ENCODE measurements around the gene CGNL1. TPM values are rescaled to one million over a fixed set of nuclear protein-coding genes. Genes with fewer than 3 reads are reported as not detected.

CGNL1 gene
- total RNA-seq, 1 donor from 2014 or later, result 3.0 TPM

- Histone ChIP-seq H3K9me3 (ENCODE audit: low read depth) (no peaks in the 10 kb centered on the region), H3K4me3 (no peak overlapping the region), H3K4me2 (no peak overlapping the region), H3K27me3 (no peaks in the 10 kb centered on the region), H3K27ac (no peak overlapping the region), H4K20me1 (ENCODE audit: low read depth) (no peaks in the 10 kb centered on the region), H3K36me3 (no peaks in the 10 kb centered on the region), H3F3A (ENCODE audit: low read depth) (peaks cover 33% of the 10 kb centered on the region), H2AFZ (replicated peaks) (no peak overlapping the region), H3K4me1 (peaks cover 45% of the 10 kb centered on the region), H3K79me2 (ENCODE audit: low read depth) (peaks cover 5% of the 10 kb centered on the region), H3K9ac (no peak overlapping the region)
- TF ChIP-seq EZH2phosphoT487 (IDR thresholded peaks at IDR 0.05) (no peak), CTCF (IDR thresholded peaks at IDR 0.05) (no peak), EZH2 (IDR thresholded peaks at IDR 0.05) (no peak)
- Mint-ChIP-seq H3K4me3 (no peak overlapping the region), H3K9me3 (no peaks in the 10 kb centered on the region), H3K27ac (no peak overlapping the region), H3K27me3 (ENCODE audit: insufficient read depth, low read depth) (peaks cover 7% of the 10 kb centered on the region), H3K36me3 (no peaks in the 10 kb centered on the region), H3K4me1 (peaks cover 32% of the 10 kb centered on the region)
- DNase-seq (ENCODE audit: low spot score), result no peak
Measured at GRCh38 chr15:57384024-57384423, 7.7 kb downstream of the CGNL1 start.

DNA sequence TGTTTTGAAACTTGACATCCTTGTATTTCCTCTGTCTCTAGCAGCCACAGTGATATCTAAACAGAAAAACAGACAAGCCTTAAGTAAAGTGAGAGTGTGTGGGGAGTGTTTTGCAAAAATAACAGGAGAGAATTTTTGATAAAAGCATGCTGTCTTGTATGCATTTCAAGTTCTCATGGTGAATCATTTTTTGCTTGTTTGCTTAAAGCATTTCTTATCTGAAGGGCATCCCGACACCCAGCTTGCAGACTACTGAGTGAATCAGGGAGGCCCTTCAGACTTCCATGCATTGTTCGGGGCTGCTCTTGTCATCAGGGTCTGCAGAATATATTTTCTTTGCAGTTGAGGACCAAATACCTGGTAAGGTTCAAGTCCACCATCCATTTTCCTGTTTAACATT lies 8.5 kb downstream of the CGNL1 start:
- peaks cover 10% of the 10 kb centered on the region for H3K27me3 Mint-ChIP-seq (ENCODE audit: insufficient read depth, low read depth)
- H3K4me2 ChIP-seq, result no peak overlapping the region
- peaks cover 45% of the 10 kb centered on the region for H3K4me1 ChIP-seq
- H3K9ac ChIP-seq, result no peak overlapping the region
- H3K27ac ChIP-seq, result no peak overlapping the region
- H3K4me1 Mint-ChIP-seq, result peaks cover 32% of the 10 kb centered on the region
- DNase-seq (ENCODE audit: low spot score), result no peak
- H2AFZ ChIP-seq (replicated peaks), result no peak overlapping the region
- TF ChIP-seq EZH2 (IDR thresholded peaks at IDR 0.05) (no peak), CTCF (IDR thresholded peaks at IDR 0.05) (no peak), EZH2phosphoT487 (IDR thresholded peaks at IDR 0.05) (no peak)
- H3K36me3 Mint-ChIP-seq, result no peaks in the 10 kb centered on the region
- no peaks in the 10 kb centered on the region for H3K27me3 ChIP-seq
- H3K4me3 ChIP-seq, result no peak overlapping the region
- no peaks in the 10 kb centered on the region for H3K9me3 Mint-ChIP-seq
- H3K79me2 ChIP-seq (ENCODE audit: low read depth), result peaks cover 5% of the 10 kb centered on the region
- H3K27ac Mint-ChIP-seq, result no peak overlapping the region
- no peaks in the 10 kb centered on the region for H3K9me3 ChIP-seq (ENCODE audit: low read depth)
- H3F3A ChIP-seq (ENCODE audit: low read depth), result peaks cover 33% of the 10 kb centered on the region
- H3K36me3 ChIP-seq, result no peaks in the 10 kb centered on the region
- H3K4me3 Mint-ChIP-seq, result no peak overlapping the region
- no peaks in the 10 kb centered on the region for H4K20me1 ChIP-seq (ENCODE audit: low read depth)

DNA sequence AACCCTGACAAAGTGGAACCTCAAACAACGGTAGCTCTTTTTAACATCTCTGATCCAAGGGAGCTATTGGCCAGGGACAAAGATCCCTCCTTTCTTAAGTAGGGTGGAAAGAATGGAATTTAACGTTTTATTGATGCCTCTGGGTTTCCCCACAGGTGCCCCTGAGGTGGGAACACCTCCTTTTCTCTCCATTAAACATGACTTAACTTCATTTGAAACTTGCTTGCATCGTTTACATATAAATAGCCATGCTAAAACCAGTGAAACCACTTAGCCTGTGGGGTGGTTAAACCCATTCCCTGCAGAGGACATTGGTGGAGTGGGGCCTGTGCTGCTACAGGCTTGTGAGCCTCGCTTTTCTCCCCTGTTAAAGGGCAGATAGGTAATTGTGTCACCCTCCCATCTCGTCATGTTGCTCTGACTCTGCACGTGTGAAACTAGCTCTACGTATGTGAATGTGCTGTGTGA lies 9.7 kb downstream of the CGNL1 start:
- H3K9ac ChIP-seq, result no peak overlapping the region

More for the DNA sequence above, 9.7 kb downstream of the CGNL1 start:
- no peaks in the 10 kb centered on the region for H3K27me3 ChIP-seq
- Mint-ChIP-seq H3K9me3 (peaks cover 4% of the 10 kb centered on the region), H3K4me3 (no peak overlapping the region), H3K27me3 (ENCODE audit: insufficient read depth, low read depth) (peaks cover 13% of the 10 kb centered on the region), H3K27ac (no peak overlapping the region), H3K4me1 (peaks cover 36% of the 10 kb centered on the region), H3K36me3 (peaks cover 2% of the 10 kb centered on the region)
- peaks cover 5% of the 10 kb centered on the region for H3K79me2 ChIP-seq (ENCODE audit: low read depth)
- H3K36me3 ChIP-seq, result no peaks in the 10 kb centered on the region
- no peak overlapping the region for H3K27ac ChIP-seq
- no peaks in the 10 kb centered on the region for H3K9me3 ChIP-seq (ENCODE audit: low read depth)
- no peak for TF ChIP-seq EZH2phosphoT487 (IDR thresholded peaks at IDR 0.05)
- no peak for TF ChIP-seq CTCF (IDR thresholded peaks at IDR 0.05)
- no peak for TF ChIP-seq EZH2 (IDR thresholded peaks at IDR 0.05)
- no peak for DNase-seq (ENCODE audit: low spot score)
- H3K4me1 ChIP-seq, result peaks cover 45% of the 10 kb centered on the region
- no peak overlapping the region for H3K4me3 ChIP-seq
- no peak overlapping the region for H2AFZ ChIP-seq (replicated peaks)
- H3F3A ChIP-seq (ENCODE audit: low read depth), result peaks cover 33% of the 10 kb centered on the region
- no peak overlapping the region for H3K4me2 ChIP-seq
- H4K20me1 ChIP-seq (ENCODE audit: low read depth), result no peaks in the 10 kb centered on the region
